Endometrium (tissue), 2 donors: ENCODE measurements around the gene RBL2.
"Not testable (repeated sequence)": the region's sequence is repeated elsewhere in the genome, so short reads cannot be mapped to it uniquely, and the experiment has no call there.

Experiments used
- FAIRE-seq: peaks from 2 replicates; lab custom pipeline; 2012; peaks lifted over from hg19 to GRCh38; lab: Jason Lieb, UNC
- donor health status: control.
- donor health status: control.

The RBL2 gene

GRCh38 chr16:53434377-53435065, at the start of gene RBL2:
Gene RBL2 (plus strand): TSS chr16:53434471. CDS start chr16:53434557, 86 bp downstream.
- FAIRE-seq, result no peak

- not testable (repeated sequence) for FAIRE-seq
These were observed 49.7 kb upstream of the RBL2 start for GRCh38 chr16:53384610-53385009.

GRCh38 chr16:53404959-53405358, 29.3 kb upstream of the RBL2 start:
- FAIRE-seq, result no peak

- FAIRE-seq, result no peak
These were observed 21.7 kb upstream of the RBL2 start for GRCh38 chr16:53412549-53412948.

- no peak for FAIRE-seq
These were observed 20.4 kb upstream of the RBL2 start for GRCh38 chr16:53413864-53414263.

GRCh38 chr16:53414381-53414780, 19.9 kb upstream of the RBL2 start:
- no peak for FAIRE-seq

- FAIRE-seq, result no peak
These were observed 18.8 kb upstream of the RBL2 start for GRCh38 chr16:53415504-53415903.

GRCh38 chr16:53417011-53417410, 17.3 kb upstream of the RBL2 start:
- FAIRE-seq, result no peak

- FAIRE-seq, result no peak
These were observed 16.3 kb upstream of the RBL2 start for GRCh38 chr16:53417976-53418375.

- FAIRE-seq, result peak; percentile 92
These were observed 14.9 kb upstream of the RBL2 start for GRCh38 chr16:53419383-53419709.

- FAIRE-seq, result no peak
These were observed 13.0 kb upstream of the RBL2 start for GRCh38 chr16:53421248-53421647.

- not testable (repeated sequence) for FAIRE-seq
These were observed 10.3 kb upstream of the RBL2 start for GRCh38 chr16:53423968-53424367.

- FAIRE-seq, result no peak
These were observed 5.6 kb upstream of the RBL2 start for GRCh38 chr16:53428681-53429080.

GRCh38 chr16:53429221-53429943, 4.9 kb upstream of the RBL2 start:
- no peak for FAIRE-seq

- FAIRE-seq, result no peak
These were observed 3.9 kb upstream of the RBL2 start for GRCh38 chr16:53430363-53430762.

GRCh38 chr16:53433509-53433908, 762 bp upstream of the RBL2 start:
- no peak for FAIRE-seq

GRCh38 chr16:53433930-53434376, 318 bp upstream of the RBL2 start:
- no peak for FAIRE-seq

- peak; percentile 76 for FAIRE-seq
These were observed 906 bp downstream of the RBL2 start for GRCh38 chr16:53435066-53435688.

- no peak for FAIRE-seq
These were observed 5.9 kb downstream of the RBL2 start for GRCh38 chr16:53440125-53440524.

GRCh38 chr16:53445534-53445933, 11.3 kb downstream of the RBL2 start:
- no peak for FAIRE-seq

- no peak for FAIRE-seq
These were observed 11.8 kb downstream of the RBL2 start for GRCh38 chr16:53446090-53446489.

GRCh38 chr16:53449816-53450517, 15.7 kb downstream of the RBL2 start:
- FAIRE-seq, result no peak

- no peak for FAIRE-seq
These were observed 19.7 kb downstream of the RBL2 start for GRCh38 chr16:53453928-53454327.
